ENCODE results near the gene PLCXD1.

DNA sequence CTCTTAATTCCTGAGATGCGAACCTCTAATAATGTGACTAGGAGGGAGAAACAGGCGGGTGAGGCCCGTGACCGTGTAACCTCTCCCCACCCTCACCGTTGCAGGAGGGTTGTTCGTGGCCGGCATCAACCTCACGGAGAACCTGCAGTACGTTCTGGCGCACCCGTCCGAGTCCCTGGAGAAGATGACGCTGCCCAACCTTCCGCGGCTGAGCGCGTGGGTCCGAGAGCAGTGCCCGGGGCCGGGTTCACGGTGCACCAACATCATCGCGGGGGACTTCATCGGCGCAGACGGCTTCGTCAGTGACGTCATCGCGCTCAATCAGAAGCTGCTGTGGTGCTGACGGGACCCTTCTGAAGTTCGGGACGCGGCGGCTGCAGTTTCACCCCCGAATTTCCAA is 17.8 kb downstream of the PLCXD1 start:
- TF ChIP-seq BHLHE40 (IDR thresholded peaks at IDR 0.05; ENCODE audit: borderline replicate concordance) (no peak), SP1 (IDR thresholded peaks at IDR 0.05) (no peak)
